ENCODE measurements around the gene CATSPERD. TPM values are rescaled to one million over a fixed set of nuclear protein-coding genes. Genes with fewer than 3 reads are reported as not detected.

The CATSPERD gene
- total and polyA plus RNA-seq, 12 donors: not detected

GRCh38 chr19:5826531-5827341 is 106.3 kb downstream of the CATSPERD start:
- intact Hi-C loops (cut with DNase I): no loop called here
- TF ChIP-seq POLR2A (IDR thresholded peaks at IDR 0.05): no peak
- TF ChIP-seq, protein P1, sequence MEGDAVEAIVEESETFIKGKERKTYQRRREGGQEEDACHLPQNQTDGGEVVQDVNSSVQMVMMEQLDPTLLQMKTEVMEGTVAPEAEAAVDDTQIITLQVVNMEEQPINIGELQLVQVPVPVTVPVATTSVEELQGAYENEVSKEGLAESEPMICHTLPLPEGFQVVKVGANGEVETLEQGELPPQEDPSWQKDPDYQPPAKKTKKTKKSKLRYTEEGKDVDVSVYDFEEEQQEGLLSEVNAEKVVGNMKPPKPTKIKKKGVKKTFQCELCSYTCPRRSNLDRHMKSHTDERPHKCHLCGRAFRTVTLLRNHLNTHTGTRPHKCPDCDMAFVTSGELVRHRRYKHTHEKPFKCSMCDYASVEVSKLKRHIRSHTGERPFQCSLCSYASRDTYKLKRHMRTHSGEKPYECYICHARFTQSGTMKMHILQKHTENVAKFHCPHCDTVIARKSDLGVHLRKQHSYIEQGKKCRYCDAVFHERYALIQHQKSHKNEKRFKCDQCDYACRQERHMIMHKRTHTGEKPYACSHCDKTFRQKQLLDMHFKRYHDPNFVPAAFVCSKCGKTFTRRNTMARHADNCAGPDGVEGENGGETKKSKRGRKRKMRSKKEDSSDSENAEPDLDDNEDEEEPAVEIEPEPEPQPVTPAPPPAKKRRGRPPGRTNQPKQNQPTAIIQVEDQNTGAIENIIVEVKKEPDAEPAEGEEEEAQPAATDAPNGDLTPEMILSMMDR (IDR thresholded peaks at IDR 0.05): peak in 3 of 6 experiments; percentile 31
- H3K27ac ChIP-seq: peak overlapping the region; percentile 4 to 90 (median 70)
- peaks cover 14 to 18% of the 10 kb centered on the region in 2 donors for H3K4me1 ChIP-seq (replicated peaks in 1 of 2)
- H3K36me3 ChIP-seq (replicated peaks in 1 of 2): no peaks in the 10 kb centered on the region
- no peaks in the 10 kb centered on the region for H3K27me3 ChIP-seq
- DNase-seq: peak; percentile 83 to 95 (median 93)
- 10 to 21% (median 11%) methylated on average over 8 to 24 of the region's 24 CpGs for WGBS, 4 donors
- H3K9me3 ChIP-seq (replicated peaks in 1 of 3): no peaks in the 10 kb centered on the region
- H3K4me3 ChIP-seq: peak overlapping the region in 1 of 4 donors; percentile 56

- Histone ChIP-seq H3K27me3 (no peaks in the 10 kb centered on the region), H3K4me1 (replicated peaks in 1 of 2) (peaks cover 14 to 18% of the 10 kb centered on the region in 2 donors), H3K27ac (peak overlapping the region in 4 of 5 donors; percentile 56 to 90 (median 76)), H3K4me3 (peak overlapping the region in 1 of 4 donors; percentile 56), H3K9me3 (replicated peaks in 1 of 3) (no peaks in the 10 kb centered on the region), H3K36me3 (replicated peaks in 1 of 2) (no peaks in the 10 kb centered on the region)
- TF ChIP-seq, protein P1 (IDR thresholded peaks at IDR 0.05): no peak
- no peak for TF ChIP-seq POLR2A (IDR thresholded peaks at IDR 0.05)
- peak in 3 of 7 donors; percentile 25 to 54 (median 46) for DNase-seq
- intact Hi-C loops (cut with DNase I): no loop called here
- WGBS, 4 donors: 10 to 42% (median 24%) methylated on average over 8 to 37 of the region's 37 CpGs
Measured at GRCh38 chr19:5827342-5827890, 107.0 kb downstream of the CATSPERD start.

DNA sequence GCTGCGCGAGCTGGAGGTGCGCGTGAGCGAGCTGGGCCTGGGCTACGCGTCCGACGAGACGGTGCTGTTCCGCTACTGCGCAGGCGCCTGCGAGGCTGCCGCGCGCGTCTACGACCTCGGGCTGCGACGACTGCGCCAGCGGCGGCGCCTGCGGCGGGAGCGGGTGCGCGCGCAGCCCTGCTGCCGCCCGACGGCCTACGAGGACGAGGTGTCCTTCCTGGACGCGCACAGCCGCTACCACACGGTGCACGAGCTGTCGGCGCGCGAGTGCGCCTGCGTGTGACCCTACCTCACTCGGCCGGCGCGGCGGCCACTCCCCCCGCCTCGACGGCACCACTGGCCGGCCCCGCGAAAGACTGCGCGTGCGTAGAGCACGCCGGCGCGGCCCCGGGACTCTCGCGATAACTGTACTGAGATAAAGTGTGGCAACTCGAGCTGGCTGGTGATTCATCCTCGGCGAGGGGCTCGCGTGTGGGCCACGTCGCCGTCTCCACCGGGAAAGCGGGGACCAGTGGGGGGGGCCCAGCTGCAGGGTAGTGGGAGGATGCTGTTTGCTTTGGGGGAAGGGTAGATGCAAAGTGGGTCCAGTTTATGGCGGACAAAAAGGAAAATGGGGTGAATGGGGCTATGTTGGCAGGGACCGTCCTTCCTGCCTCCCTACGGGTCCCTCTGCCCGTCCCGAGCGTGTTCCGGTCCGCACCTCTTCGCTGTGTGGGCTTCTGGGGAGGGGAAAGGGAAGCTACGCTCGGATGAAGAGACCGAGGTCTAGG is 107.6 kb downstream of the CATSPERD start:
- Histone ChIP-seq H3K27me3 (no peaks in the 10 kb centered on the region), H3K9me3 (replicated peaks in 1 of 3) (no peaks in the 10 kb centered on the region), H3K36me3 (replicated peaks in 1 of 2) (no peaks in the 10 kb centered on the region), H3K4me3 (peak overlapping the region in 3 of 4 donors; percentile 5 to 56 (median 18)), H3K4me1 (replicated peaks in 1 of 2) (peaks cover 14 to 18% of the 10 kb centered on the region in 2 donors), H3K27ac (peak overlapping the region; percentile 35 to 90 (median 56))
- intact Hi-C loops (cut with DNase I): no loop called here
- TF ChIP-seq, protein P1 (IDR thresholded peaks at IDR 0.05): peak in 1 of 6 experiments; percentile 8
- peak; percentile 90 to 94 for TF ChIP-seq POLR2A (IDR thresholded peaks at IDR 0.05)
- peak; percentile 93 to 96 (median 96) for DNase-seq
- 0 to 1% (median 1%) methylated on average over 14 to 91 of the region's 91 CpGs for WGBS, 4 donors

Other genes with a start within 250 kb of the CATSPERD start
- 1 to 10 TPM in 2 of 9 donors, under 1 TPM in 4, not detected in 3; 0.22 to 3.0 (median 0.28) TPM for gene TINCR, start 152.7 kb upstream of the CATSPERD start, total RNA-seq
- gene TINCR, start 152.7 kb upstream of the CATSPERD start, polyA plus RNA-seq: 1 to 10 TPM in 1 of 3 donors, under 1 TPM in 2; 0.77 to 1.6 (median 0.99) TPM
- 100 to 1,000 TPM in 2 of 9 donors, 10 to 100 TPM in 7; 27.1 to 157 (median 61.2) TPM for gene SAFB2, start 97.9 kb upstream of the CATSPERD start, total RNA-seq
- 100 to 1,000 TPM in 2 of 3 donors, 10 to 100 TPM in 1; 66.9 to 254 (median 165) TPM for gene SAFB2, start 97.9 kb upstream of the CATSPERD start, polyA plus RNA-seq
- 100 to 1,000 TPM in 1 of 9 donors, 10 to 100 TPM in 8; 38.4 to 111 (median 55.2) TPM for gene SAFB, start 97.6 kb upstream of the CATSPERD start, total RNA-seq
- gene SAFB, start 97.6 kb upstream of the CATSPERD start, polyA plus RNA-seq: 100 to 1,000 TPM in 2 of 3 donors, 10 to 100 TPM in 1; 46.4 to 125 (median 111) TPM
- gene MICOS13, start 40.1 kb upstream of the CATSPERD start, total RNA-seq: 100 to 1,000 TPM in 1 of 9 donors, 10 to 100 TPM in 8; 40.2 to 112 (median 62.3) TPM
- 100 to 1,000 TPM in 2 of 3 donors, 10 to 100 TPM in 1; 23.4 to 211 (median 162) TPM for gene MICOS13, start 40.1 kb upstream of the CATSPERD start, polyA plus RNA-seq
- gene HSD11B1L, start 39.6 kb upstream of the CATSPERD start, total RNA-seq: 10 to 100 TPM in 8 of 9 donors, 1 to 10 TPM in 1; 6.3 to 40.5 (median 14.3) TPM
- gene HSD11B1L, start 39.6 kb upstream of the CATSPERD start, polyA plus RNA-seq: 10 to 100 TPM in 2 of 3 donors, 1 to 10 TPM in 1; 3.4 to 33.9 (median 23.7) TPM
- 1,000 to 10,000 TPM in 7 of 9 donors, 100 to 1,000 TPM in 2; 692 to 1,781 (median 1,187) TPM for gene RPL36, start 30.3 kb upstream of the CATSPERD start, total RNA-seq
- 1,000 to 10,000 TPM in 2 of 3 donors, 100 to 1,000 TPM in 1; 615 to 3,360 (median 2,171) TPM for gene RPL36, start 30.3 kb upstream of the CATSPERD start, polyA plus RNA-seq
- gene LONP1, start 491 bp upstream of the CATSPERD start, total RNA-seq: 100 to 1,000 TPM; 185 to 523 (median 396) TPM
- 100 to 1,000 TPM; 177 to 352 (median 196) TPM for gene LONP1, start 491 bp upstream of the CATSPERD start, polyA plus RNA-seq
- 1 to 10 TPM in 6 of 9 donors, under 1 TPM in 3; 0.28 to 2.9 (median 1.2) TPM for gene PRR22, start 64.1 kb downstream of the CATSPERD start, total RNA-seq
- gene PRR22, start 64.1 kb downstream of the CATSPERD start, polyA plus RNA-seq: 10 to 100 TPM in 2 of 3 donors, not detected in 1; 11.6 to 16.7 TPM
- gene DUS3L, start 70.5 kb downstream of the CATSPERD start, total RNA-seq: 10 to 100 TPM; 15.5 to 48.3 (median 30.3) TPM
- gene DUS3L, start 70.5 kb downstream of the CATSPERD start, polyA plus RNA-seq: 100 to 1,000 TPM in 1 of 3 donors, 10 to 100 TPM in 2; 10.9 to 142 (median 90.2) TPM
- gene NRTN, start 84.4 kb downstream of the CATSPERD start, total RNA-seq: 10 to 100 TPM in 5 of 9 donors, 1 to 10 TPM in 4; 4.5 to 26.8 (median 12.0) TPM
- 1 to 10 TPM; 4.9 to 9.0 (median 8.7) TPM for gene NRTN, start 84.4 kb downstream of the CATSPERD start, polyA plus RNA-seq
- not detected for gene FUT6, start 119.1 kb downstream of the CATSPERD start, total RNA-seq
- under 1 TPM in 1 of 3 donors, not detected in 2; 0.03 TPM for gene FUT6, start 119.1 kb downstream of the CATSPERD start, polyA plus RNA-seq
- under 1 TPM in 2 of 9 donors, not detected in 7; 0.14 to 0.15 TPM for gene FUT3, start 130.8 kb downstream of the CATSPERD start, total RNA-seq
- gene FUT3, start 130.8 kb downstream of the CATSPERD start, polyA plus RNA-seq: under 1 TPM in 2 of 3 donors, not detected in 1; 0.16 to 0.20 TPM
- not detected for gene FUT5, start 149.9 kb downstream of the CATSPERD start, total RNA-seq
- not detected for gene FUT5, start 149.9 kb downstream of the CATSPERD start, polyA plus RNA-seq
- gene NDUFA11, start 183.2 kb downstream of the CATSPERD start, total RNA-seq: 100 to 1,000 TPM; 288 to 842 (median 410) TPM
- gene NDUFA11, start 183.2 kb downstream of the CATSPERD start, polyA plus RNA-seq: 100 to 1,000 TPM; 300 to 856 (median 442) TPM
- 10 to 100 TPM in 3 of 9 donors, 1 to 10 TPM in 6; 5.0 to 14.4 (median 8.4) TPM for gene VMAC, start 184.2 kb downstream of the CATSPERD start, total RNA-seq
- gene VMAC, start 184.2 kb downstream of the CATSPERD start, polyA plus RNA-seq: 10 to 100 TPM in 1 of 3 donors, 1 to 10 TPM in 2; 3.5 to 15.6 (median 4.8) TPM
- gene CAPS, start 193.6 kb downstream of the CATSPERD start, total RNA-seq: 100 to 1,000 TPM in 1 of 9 donors, 10 to 100 TPM in 7, 1 to 10 TPM in 1; 8.8 to 146 (median 18.3) TPM
- gene CAPS, start 193.6 kb downstream of the CATSPERD start, polyA plus RNA-seq: 100 to 1,000 TPM in 1 of 3 donors, 10 to 100 TPM in 1, 1 to 10 TPM in 1; 7.1 to 104 (median 75.9) TPM